Muscle of leg (tissue), 11 donors: ENCODE results near the gene KDM8. TPM values are rescaled to one million over a fixed set of nuclear protein-coding genes. Genes with fewer than 3 reads are reported as not detected.

Experiments used
- DNase-seq: peaks from one replicate; pipeline ENCODE4 v3.0.0; 2013
- H3K27ac ChIP-seq: one replicate; pipeline ENCODE4 v1.5.1; 2013; ENCODE audit warnings: mild to moderate bottlenecking, low read length, control low read depth
- H3K27me3 ChIP-seq: one replicate; pipeline ENCODE4 v1.6.1; 2013; ENCODE audit warnings: low read length; ENCODE audit not compliant: control insufficient read depth, insufficient read depth
- H3K36me3 ChIP-seq: one replicate; pipeline ENCODE4 v1.6.1; 2013; ENCODE audit warnings: low read length; ENCODE audit not compliant: control insufficient read depth, insufficient read depth
- H3K4me1 ChIP-seq: one replicate; pipeline ENCODE4 v1.6.1; 2013; ENCODE audit warnings: low read length; ENCODE audit not compliant: control insufficient read depth, insufficient read depth
- H3K4me3 ChIP-seq: one replicate; pipeline ENCODE4 v1.5.1; 2013; ENCODE audit warnings: low read length, control low read depth
- H3K9me3 ChIP-seq: replicated peaks from 2 replicates; pipeline ENCODE4 v1.6.1; 2013; ENCODE audit warnings: low read depth, low read length; ENCODE audit not compliant: control insufficient read depth
- WGBS: methylation state at CpG from one replicate; pipeline ENCODE4 v1.1.5; 2013; ENCODE audit warnings: missing lambda C conversion rate; ENCODE audit not compliant: insufficient coverage; 5-methylcytosine and 5-hydroxymethylcytosine counted together
- polyA plus RNA-seq, 8 donors: library from polyadenylated mRNA; unstranded; fragments of 120-200 nt; gene quantifications; one replicate each; pipeline versions ENCODE4 v1.2.1 to v1.2.3, GENCODE V29; 2013; ENCODE audit warnings: inconsistent platforms in 1 of 8, low replicate concordance in 1 of 8; ENCODE audit not compliant: insufficient read length in 8 of 8, insufficient read depth in 1 of 8
- total RNA-seq: library from RNA; stranded (reverse); fragments of 120-200 nt; gene quantifications from one replicate; pipeline ENCODE4 v1.2.4, GENCODE V29; 2013

Gene KDM8
- total and polyA plus RNA-seq, 9 donors, result 4.1 to 7.8 (median 5.4) TPM

DNA sequence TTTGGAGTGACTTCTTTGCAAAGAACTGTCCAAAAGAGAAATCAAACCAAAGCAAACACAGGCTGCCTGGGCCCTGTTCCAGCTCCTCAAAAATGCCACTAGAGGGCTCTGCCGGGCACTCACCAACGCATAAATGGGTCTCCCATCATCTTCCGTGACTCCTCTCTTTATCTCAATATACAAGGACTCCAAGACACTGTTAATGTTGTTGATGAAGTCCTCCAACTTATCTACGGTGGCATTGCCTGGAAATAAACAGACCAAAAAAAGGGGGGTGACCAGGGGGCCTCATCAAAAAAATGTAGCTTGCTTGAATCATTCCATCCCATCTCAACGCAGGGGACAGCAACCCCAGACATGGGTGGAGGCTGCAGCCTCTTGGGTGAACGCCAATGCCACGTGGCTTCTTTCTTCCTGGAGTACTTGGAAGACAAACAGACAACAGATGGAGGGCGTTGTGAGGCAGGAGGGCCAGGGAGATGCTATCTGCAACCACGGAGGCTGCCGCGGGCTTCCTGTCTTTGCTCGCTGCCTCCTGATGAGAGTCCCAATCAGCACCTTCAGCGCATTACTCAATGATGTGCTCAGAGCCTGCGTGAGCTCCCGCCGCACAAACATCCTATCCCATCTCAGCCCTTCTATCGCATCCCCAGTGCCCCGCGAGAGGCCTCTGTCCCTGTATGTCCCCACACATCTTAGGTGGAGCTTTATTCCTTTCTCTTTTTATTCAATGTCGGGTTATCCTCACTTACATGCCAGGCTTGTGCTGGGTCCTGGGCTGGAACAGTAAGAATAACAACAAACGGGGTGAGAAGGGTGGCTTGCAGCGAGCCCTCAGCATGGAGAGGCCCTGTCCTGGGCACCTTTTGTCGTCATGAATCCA is 32.0 kb downstream of the KDM8 start:
- 42% methylated on average over 17 of the region's 23 CpGs for WGBS
- Histone ChIP-seq H3K4me3 (no peak overlapping the region), H3K27ac (peak overlapping the region; percentile 52), H3K27me3 (no peaks in the 10 kb centered on the region), H3K4me1 (peaks cover 62% of the 10 kb centered on the region), H3K36me3 (peaks cover 38% of the 10 kb centered on the region), H3K9me3 (no peaks in the 10 kb centered on the region)
- DNase-seq, result peak; percentile 92

DNA sequence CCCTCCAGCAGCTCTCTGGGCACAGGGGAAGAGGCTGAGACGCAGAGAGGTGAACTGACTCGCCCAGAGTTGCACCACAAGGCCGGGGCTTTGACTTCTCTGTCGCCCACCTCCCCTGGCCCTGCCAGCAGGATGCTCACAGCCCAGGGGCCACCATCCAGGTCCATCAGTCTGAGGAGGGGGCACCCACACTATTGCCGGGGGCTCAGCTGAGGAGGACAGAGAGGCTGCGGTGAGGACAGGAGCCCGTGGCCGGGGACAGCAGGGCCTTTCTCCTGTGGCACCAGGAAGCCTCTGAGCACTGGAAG is 32.6 kb downstream of the KDM8 start:
- Histone ChIP-seq H3K9me3 (no peaks in the 10 kb centered on the region), H3K4me1 (peaks cover 56% of the 10 kb centered on the region)
- no peak for DNase-seq

DNA sequence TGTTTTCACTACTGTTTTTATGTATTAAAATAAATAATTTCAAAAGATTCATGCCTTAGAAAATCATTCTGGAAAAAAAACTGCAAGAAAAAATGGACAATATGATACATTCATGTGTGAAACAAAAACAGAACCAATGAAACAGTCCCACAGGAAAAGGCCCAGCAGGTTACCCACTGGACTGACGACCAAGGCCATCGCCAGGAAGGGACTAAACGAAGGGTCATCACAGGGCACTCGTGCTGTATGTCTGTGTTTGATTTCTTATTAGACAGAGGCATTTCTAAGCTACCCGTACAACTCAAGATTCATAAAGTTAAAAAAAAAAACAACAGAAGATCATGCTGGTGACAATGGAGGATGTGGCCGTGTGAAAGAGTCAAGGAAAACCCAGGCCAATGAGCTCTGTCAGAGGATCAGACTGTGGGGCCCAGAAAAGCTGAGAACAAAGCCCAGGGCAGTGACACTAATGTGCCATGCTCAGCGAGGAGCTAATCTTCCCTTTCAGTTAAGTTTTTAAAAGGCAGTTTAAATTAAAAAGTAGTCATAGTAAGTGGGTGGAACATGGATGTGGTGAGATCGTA is 33.4 kb downstream of the KDM8 start:
- Histone ChIP-seq H3K27me3 (no peaks in the 10 kb centered on the region), H3K36me3 (peaks cover 28% of the 10 kb centered on the region), H3K4me1 (peaks cover 58% of the 10 kb centered on the region), H3K4me3 (no peak overlapping the region), H3K27ac (peak overlapping the region; percentile 64), H3K9me3 (no peaks in the 10 kb centered on the region)
- WGBS, result 44% methylated on average over 1 of the region's 8 CpGs
- no peak for DNase-seq

More for the DNA sequence above, 32.6 kb downstream of the KDM8 start:
- Histone ChIP-seq H3K36me3 (peaks cover 33% of the 10 kb centered on the region), H3K4me3 (no peak overlapping the region), H3K27me3 (no peaks in the 10 kb centered on the region), H3K27ac (peak overlapping the region; percentile 52)
- WGBS, result 88% methylated on average over 7 of the region's 8 CpGs

DNA sequence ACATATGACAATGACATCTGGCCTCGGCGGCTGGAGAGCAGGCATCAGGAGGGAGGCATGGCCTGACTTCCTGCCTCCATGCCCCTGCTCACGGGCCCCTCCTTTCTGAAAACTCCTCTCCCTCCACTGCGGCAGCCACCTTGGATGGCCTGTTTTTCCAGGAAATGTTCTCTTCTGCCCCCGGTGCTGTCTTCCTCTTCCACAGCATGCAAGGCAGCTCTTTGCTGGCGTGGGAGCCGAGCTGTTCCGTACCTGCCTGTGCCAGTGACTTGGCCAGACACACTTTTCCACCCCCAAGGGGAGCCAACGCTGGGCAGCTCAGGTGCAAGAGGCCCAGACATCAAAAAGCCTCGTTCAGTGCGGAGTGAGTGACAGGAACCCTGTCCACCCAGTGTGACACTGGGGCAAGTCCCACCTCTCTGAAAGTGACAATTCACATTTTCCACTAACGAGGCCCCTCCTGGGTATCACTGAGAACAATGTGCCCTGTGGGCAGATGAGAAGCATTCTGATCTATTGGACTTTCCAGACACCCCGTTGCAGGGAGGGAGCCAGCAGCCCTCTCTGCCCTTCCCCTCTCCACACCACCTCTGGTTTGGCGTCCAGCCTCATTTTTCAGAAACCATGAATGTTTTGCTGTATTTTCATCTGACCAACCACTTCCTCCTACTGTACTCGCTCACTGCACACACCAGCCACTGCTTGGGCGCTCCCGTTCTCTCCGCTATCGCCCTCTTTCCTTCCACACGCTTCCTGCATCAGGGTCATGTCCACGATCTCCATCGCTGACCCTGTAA is 34.1 kb downstream of the KDM8 start:
- WGBS, result 54% methylated on average over 19 of the region's 22 CpGs
- Histone ChIP-seq H3K36me3 (peaks cover 21% of the 10 kb centered on the region), H3K4me3 (no peak overlapping the region), H3K27me3 (no peaks in the 10 kb centered on the region), H3K27ac (peak overlapping the region; percentile 64), H3K9me3 (no peaks in the 10 kb centered on the region), H3K4me1 (peaks cover 57% of the 10 kb centered on the region)
- DNase-seq, result no peak

DNA sequence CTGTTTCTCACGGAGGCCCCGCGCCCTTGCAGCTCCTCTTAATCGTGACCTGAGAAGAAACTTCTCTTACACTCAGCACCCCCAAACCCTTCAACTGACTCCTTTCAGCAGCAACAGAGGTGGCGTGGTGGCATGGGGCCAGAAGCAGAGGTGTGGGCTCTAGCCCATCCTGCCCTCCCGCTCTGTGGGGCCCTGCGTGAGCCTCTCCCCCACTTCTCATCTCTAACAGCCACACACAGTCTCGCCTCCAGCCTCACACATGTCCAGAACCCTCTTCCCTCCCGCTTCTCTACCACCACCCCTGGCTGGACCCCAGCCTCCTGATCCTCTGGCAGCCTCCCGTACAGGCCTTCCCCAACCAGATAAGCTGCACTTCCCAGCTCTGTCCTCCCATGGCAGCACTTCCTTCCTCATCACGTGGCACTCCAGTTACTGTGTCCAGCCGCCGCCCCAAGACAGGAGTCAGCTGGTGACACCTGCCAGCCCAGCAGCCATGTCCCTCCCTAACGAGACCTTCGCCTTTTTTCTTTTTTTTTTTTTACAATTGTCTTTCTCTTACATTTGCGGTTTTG is 34.8 kb downstream of the KDM8 start:
- 50% methylated on average over 12 of the region's 16 CpGs for WGBS
- peak; percentile 57 for DNase-seq
- Histone ChIP-seq H3K4me1 (peaks cover 61% of the 10 kb centered on the region), H3K27ac (no peak overlapping the region), H3K9me3 (no peaks in the 10 kb centered on the region), H3K27me3 (no peaks in the 10 kb centered on the region), H3K36me3 (peaks cover 16% of the 10 kb centered on the region), H3K4me3 (no peak overlapping the region)

DNA sequence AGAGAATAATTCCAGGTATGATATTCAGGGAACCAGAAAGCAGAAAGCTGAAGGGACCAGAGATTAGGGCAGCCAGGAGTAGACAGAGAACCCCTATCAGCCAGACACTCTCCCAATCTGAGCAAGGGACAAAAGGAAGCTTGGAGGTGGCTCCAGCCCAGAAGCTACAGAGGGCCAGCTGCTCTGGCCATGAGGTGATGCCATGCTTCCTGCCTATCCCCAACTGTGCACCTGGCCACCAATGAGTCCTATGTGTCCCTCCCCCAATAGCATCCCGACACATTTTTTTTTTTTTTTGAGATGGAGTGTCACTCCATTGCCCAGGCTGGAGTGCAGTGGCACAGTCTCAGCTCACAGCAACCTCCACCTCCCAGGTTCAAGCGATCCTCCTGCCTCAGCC is 35.3 kb downstream of the KDM8 start:
- H3K36me3 ChIP-seq, result peaks cover 12% of the 10 kb centered on the region

DNA sequence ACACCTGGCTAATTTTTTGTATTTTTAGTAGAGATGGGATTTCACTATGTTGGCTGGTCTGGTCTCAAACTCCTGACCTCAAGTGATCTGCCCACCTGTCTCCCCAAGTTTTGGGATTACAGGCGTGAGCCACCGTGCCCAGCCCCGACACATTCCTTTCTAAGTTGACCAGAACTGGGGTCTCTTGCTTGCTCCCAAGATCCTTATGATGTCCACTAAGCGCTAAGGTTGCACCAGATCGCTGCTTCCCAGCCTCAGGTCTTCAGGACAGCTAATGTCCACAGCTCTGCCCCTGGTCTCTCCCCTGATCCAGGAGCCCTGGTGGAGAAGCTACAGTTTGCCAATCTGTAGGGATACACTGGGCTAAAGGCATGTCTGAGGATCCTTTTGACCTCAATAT is 35.7 kb downstream of the KDM8 start:
- no peaks in the 10 kb centered on the region for H3K27me3 ChIP-seq
- 96% methylated on average over 5 of the region's 5 CpGs for WGBS
- no peaks in the 10 kb centered on the region for H3K9me3 ChIP-seq
- H3K4me1 ChIP-seq, result peaks cover 65% of the 10 kb centered on the region
- no peak overlapping the region for H3K4me3 ChIP-seq
- DNase-seq, result no peak
- no peak overlapping the region for H3K27ac ChIP-seq
- H3K36me3 ChIP-seq, result peaks cover 7% of the 10 kb centered on the region

More for the DNA sequence above, 35.3 kb downstream of the KDM8 start:
- DNase-seq, result no peak
- no CpG with 5 or more reads among the region's 2 CpGs for WGBS
- Histone ChIP-seq H3K27ac (no peak overlapping the region), H3K4me3 (no peak overlapping the region), H3K27me3 (no peaks in the 10 kb centered on the region), H3K4me1 (peaks cover 64% of the 10 kb centered on the region), H3K9me3 (no peaks in the 10 kb centered on the region)

DNA sequence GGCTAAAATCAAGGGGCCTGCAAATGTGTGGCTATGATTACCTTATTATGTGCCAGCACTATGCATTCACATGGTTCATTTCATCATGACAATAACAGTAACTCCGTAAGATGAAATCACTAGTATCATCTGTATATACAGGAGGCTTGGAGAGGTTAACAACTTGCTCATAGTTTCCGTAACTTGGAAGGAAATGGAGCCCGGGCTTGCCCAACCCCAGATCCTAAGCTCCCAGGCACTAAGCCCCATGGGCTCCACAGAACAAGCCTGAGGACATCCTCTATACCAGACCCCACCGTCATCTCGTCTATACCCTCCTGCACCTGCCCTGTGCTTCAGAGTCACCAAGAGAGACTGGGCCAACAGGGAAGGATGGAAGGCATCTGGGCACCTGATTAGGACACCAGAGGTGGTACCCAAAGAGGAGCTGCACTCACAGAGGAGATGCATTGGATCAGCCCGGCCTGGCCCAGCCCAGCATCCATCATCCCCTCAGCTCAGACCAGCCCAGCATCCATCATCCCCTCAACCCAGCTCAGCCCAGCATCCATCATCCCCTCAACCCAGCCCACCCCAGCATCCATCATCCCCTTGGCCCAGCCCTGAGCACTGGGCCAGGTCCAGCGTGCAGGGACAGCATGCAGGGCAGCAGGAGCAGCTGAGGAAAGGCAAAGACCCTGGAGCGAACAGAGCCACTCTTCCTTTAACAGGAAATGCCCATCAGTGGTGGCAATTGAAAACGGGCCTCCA is 36.8 kb downstream of the KDM8 start:
- Histone ChIP-seq H3K27me3 (no peaks in the 10 kb centered on the region), H3K27ac (no peak overlapping the region), H3K36me3 (peaks cover 2% of the 10 kb centered on the region), H3K4me1 (peaks cover 66% of the 10 kb centered on the region), H3K4me3 (no peak overlapping the region), H3K9me3 (no peaks in the 10 kb centered on the region)
- WGBS, result 100% methylated on average over 1 of the region's 9 CpGs
- DNase-seq, result no peak

DNA sequence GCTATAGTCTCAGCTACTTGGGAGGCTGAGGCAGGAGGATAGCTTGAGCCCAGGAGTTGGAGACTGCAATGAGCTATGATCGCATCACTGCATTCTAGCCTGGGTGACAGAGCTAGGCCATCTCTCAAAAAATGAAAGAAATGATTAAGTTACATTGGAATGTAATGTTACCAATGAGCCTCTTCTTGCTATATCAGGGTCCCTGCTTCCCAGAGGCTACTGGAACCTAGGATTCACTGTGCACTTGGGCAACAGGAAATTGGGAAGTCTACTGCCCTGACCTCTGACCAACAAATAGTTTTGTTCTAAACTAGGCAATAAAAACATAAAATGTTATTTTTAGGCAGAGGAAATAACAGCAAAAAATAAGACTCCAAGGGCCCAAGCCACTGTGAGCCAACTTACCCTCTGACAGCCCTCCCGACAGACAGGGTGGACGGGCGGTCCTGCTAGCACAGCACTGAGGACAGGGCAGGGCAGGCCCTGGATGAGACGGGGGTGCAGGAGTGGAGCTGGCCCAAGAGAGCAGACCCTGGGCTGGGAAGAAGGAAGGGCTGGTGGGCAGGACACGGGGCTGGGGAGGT is 37.7 kb downstream of the KDM8 start:
- no peak overlapping the region for H3K27ac ChIP-seq
- no peaks in the 10 kb centered on the region for H3K9me3 ChIP-seq
- no peak for DNase-seq
- H3K27me3 ChIP-seq, result no peaks in the 10 kb centered on the region
- no CpG with 5 or more reads among the region's 6 CpGs for WGBS
- H3K4me1 ChIP-seq, result peaks cover 65% of the 10 kb centered on the region
- peaks cover 2% of the 10 kb centered on the region for H3K36me3 ChIP-seq
- H3K4me3 ChIP-seq, result no peak overlapping the region
